GM23248 (cell line): Measurements from ENCODE around the gene UROC1.

Experiments used
- EZH2 ChIP-seq: fragments of 200-600 bp; sonication (generic); IDR thresholded peaks from 2 replicates; pipeline ENCODE4 v1.6.1; 2018; ENCODE audit warnings: antibody characterized with exemption, mild to moderate bottlenecking; ENCODE audit not compliant: insufficient read depth, poor library complexity, severe bottlenecking
- EZH2phosphoT487 ChIP-seq: fragments of 200-600 bp; sonication (generic); IDR thresholded peaks from 2 replicates; pipeline ENCODE4 v1.6.1; 2018; ENCODE audit warnings: antibody characterized with exemption, moderate library complexity, mild to moderate bottlenecking, low read depth; ENCODE audit not compliant: insufficient read depth

GRCh38 chr3:126465928-126466544, 51.5 kb downstream of the UROC1 start:
- TF ChIP-seq EZH2 (no peak), EZH2phosphoT487 (no peak)
